Ovary (tissue), 9 donors: Measurements from ENCODE around the gene RSPH6A. TPM values are rescaled to one million over a fixed set of nuclear protein-coding genes. Genes with fewer than 3 reads are reported as not detected.

Source experiments
- DNase-seq, 5 donors: peaks; one replicate each; pipeline ENCODE4 v3.0.0-alpha.2; 2019 to 2020
- H3K27ac ChIP-seq, 2 donors: fragments of 200-600 bp; one replicate each; pipeline versions ENCODE4 v1.5.1 to v1.8.0; 2019 to 2022
- H3K27me3 ChIP-seq: fragments of 200-600 bp; one replicate; pipeline ENCODE4 v1.8.0; 2022
- H3K36me3 ChIP-seq: fragments of 200-600 bp; sonication (generic); one replicate; pipeline ENCODE4 v1.5.1; 2019
- H3K4me1 ChIP-seq: one replicate; pipeline ENCODE4 v1.8.1; 2013; ENCODE audit warnings: mild to moderate bottlenecking, moderate library complexity; ENCODE audit not compliant: insufficient read depth
- H3K4me3 ChIP-seq: fragments of 200-600 bp; sonication (generic); one replicate; pipeline ENCODE4 v1.5.1; 2017
- H3K9me3 ChIP-seq, 2 donors: fragments of 200-600 bp in 1 of 2; sonication (generic) in 1 of 2; one replicate each; pipeline versions ENCODE4 v1.5.1 to v1.8.1; 2013 to 2019; ENCODE audit warnings: mild to moderate bottlenecking in 1 of 2, moderate library complexity in 1 of 2
- CTCF ChIP-seq, 3 donors: fragments of 450-650 bp in 2 of 3; fragments of 200-600 bp in 1 of 3; IDR thresholded peaks; one replicate each; pipeline versions ENCODE4 v1.5.1 to v1.8.0; 2016 to 2022; ENCODE audit warnings: antibody characterized with exemption in 3 of 3, mild to moderate bottlenecking in 1 of 3
- EP300 ChIP-seq: sonication (generic); formaldehyde crosslinking; IDR thresholded peaks from one replicate; pipeline ENCODE4 v1.6.1; 2017; ENCODE audit warnings: antibody characterized with exemption
- POLR2A ChIP-seq: fragments of 450-650 bp; IDR thresholded peaks from one replicate; pipeline ENCODE4 v1.6.1; 2017; ENCODE audit warnings: antibody characterized with exemption, mild to moderate bottlenecking, moderate library complexity
- WGBS, 3 donors: extraction: QIAGEN DNeasy Blood & Tissue Kit in 1 of 3; methylation state at CpG; one replicate each; pipeline versions ENCODE4 v1.1.5 to v1.1.7; 2013 to 2017; 5-methylcytosine and 5-hydroxymethylcytosine counted together
- intact Hi-C, 4 donors: fragments of 100-400 bp; cut with DNase I; formaldehyde crosslinking; loops; one replicate each; pipeline versions ENCODE4 v1.11.0 to v1.15.1; 2022 to 2023
- polyA plus RNA-seq, 2 donors: library from polyadenylated mRNA; stranded (reverse); fragments of 200-250 nt in 1 of 2; fragments of 350-450 nt in 1 of 2; fragmentation: Illumina TruSeq in 1 of 2; extraction: RNeasy Lipid Tissue Mini Kit (QIAGEN cat#74804) in 1 of 2; gene quantifications; one replicate each; pipeline ENCODE4 v1.2.3, GENCODE V29; 2013 to 2014
- total RNA-seq, 7 donors: library from RNA; depleted of rRNA in 2 of 7; stranded (reverse); fragments of >200 nt in 2 of 7; fragmentation: NEBNext Ultra II Directional in 3 of 7; extraction: Animal tissue kit (Norgen Biotek cat#: 25700) in 3 of 7; gene quantifications; one replicate each; pipeline versions ENCODE4 v1.1.0 to v1.2.4, GENCODE V29; 2016 to 2023
- donor health status: DM: no; HTN: no; CAD: no; lungs with moderate emphysema.
- donor health status: DM: no; HTN: no; CAD: no.
- donor health status: Bipolar disorder and iron deficiency.
- donor health status: DM: yes; HTN: yes; CAD: no.
- donor health status: DM: no; HTN: no; CAD: no.
- donor health status: DM: yes; HTN: yes; CAD: no.

The RSPH6A gene
- total and polyA plus RNA-seq, 9 donors = 0.13 to 0.15 TPM; not detected in 7

- WGBS, 3 donors = 68 to 69% (median 69%) methylated on average over 18 to 19 of the region's 19 CpGs
- Histone ChIP-seq H3K36me3 (no peaks in the 10 kb centered on the region), H3K9me3 (no peaks in the 10 kb centered on the region), H3K27me3 (no peaks in the 10 kb centered on the region), H3K4me1 (peaks cover 5% of the 10 kb centered on the region), H3K27ac (no peak overlapping the region), H3K4me3 (no peak overlapping the region)
- intact Hi-C loops = loop anchor here in 1 of 4 donors (10.0 kb wide), 1 partner anchor 67 kb away; the partner anchor contains the start of gene IRF2BP1
- no peak for TF ChIP-seq EP300
- TF ChIP-seq CTCF (IDR thresholded peaks at IDR 0.05) = no peak
- no peak for TF ChIP-seq POLR2A
- DNase-seq = no peak
Observed at GRCh38 chr19:45817725-45818301, 2.7 kb upstream of the RSPH6A start.

DNA sequence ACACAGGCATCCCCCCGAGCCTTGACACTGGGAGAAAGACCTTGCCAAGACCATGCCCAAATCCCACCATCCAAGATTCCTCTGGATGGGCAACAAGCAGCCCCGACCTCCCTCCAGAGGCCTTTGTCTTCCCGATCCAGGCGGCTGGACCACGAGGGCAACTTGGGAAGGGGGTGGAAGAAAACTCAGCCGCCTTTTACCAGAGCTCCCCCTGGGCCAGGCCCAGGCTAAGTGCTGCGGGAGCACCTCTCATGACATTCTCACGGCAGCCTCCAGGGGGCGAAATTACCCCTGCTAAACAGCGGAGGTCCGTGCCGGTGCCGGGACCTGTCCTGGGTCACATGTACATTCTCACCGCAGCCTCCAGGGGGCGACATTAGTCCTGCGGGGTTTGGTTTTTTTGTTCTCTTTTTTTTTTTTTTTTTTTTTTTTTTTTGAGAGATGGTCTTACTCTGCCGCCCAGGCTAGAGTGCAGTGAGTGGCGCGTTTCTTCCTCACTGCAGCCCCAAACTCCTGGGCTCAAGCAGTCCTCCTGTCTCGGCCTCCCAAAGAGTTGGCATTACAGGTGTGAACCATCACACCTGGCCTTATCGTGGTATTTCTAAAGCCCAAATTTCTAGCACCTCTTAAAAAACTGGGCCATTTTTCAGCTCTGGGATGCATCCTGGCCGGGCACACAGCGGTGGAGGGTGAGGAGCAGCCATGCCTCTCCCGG lies 2.1 kb upstream of the RSPH6A start:
- Histone ChIP-seq H3K9me3 (no peaks in the 10 kb centered on the region), H3K27me3 (no peaks in the 10 kb centered on the region), H3K36me3 (no peaks in the 10 kb centered on the region), H3K4me1 (peaks cover 5% of the 10 kb centered on the region), H3K27ac (no peak overlapping the region), H3K4me3 (no peak overlapping the region)
- 18 to 25% (median 24%) methylated on average over 24 of the region's 24 CpGs for WGBS, 3 donors
- intact Hi-C loops = loop anchor here in 1 of 4 donors (10.0 kb wide), 1 partner anchor 68 kb away; the partner anchor contains the start of gene IRF2BP1
- DNase-seq = peak; percentile 90 to 96 (median 94)
- peak; percentile 90 to 98 (median 90) for TF ChIP-seq CTCF (IDR thresholded peaks at IDR 0.05)
- no peak for TF ChIP-seq EP300

DNA sequence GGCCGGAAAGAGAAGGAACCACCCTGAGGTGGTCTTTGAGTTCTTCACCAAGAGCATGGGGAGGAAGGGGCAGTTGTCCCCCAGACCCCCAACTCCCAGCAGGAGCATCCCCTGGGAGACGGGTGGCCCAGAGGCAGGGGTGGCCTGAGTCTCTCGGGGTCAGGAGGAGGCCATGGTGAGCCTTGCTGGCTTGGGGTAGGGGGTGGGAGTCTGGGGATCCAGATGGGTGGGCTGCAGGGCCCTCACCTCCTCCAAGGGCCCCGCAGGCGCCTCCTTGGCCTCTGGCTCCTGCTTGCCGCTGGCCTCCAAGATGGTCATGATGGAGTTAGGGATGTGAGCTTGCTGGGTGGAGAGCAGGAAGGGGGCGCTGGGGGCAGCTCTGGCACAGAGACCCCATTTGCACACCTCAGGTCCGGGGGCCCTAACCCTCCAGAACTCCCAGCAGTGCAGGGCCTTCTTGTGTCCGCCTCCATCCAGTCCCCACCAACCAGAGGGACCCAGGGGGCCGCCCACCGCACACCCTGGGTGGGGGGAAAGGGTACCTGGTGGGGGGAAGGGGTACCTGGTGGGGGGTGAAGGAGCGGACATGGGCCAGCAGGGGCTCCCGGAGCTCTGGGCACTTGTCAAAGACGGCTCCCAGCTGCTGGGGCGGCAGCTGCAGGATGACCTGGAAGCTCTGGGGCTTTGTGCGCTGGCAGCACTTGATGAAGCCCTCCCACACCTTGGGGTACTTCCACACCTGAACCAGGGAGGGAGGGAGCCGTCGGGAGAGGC lies 1.3 kb upstream of the RSPH6A start:
- H3K27ac ChIP-seq = no peak overlapping the region
- H3K9me3 ChIP-seq = no peaks in the 10 kb centered on the region
- intact Hi-C loops = loop anchor here in 1 of 4 donors (10.0 kb wide), 1 partner anchor 68 kb away; the partner anchor contains the start of gene IRF2BP1
- H3K27me3 ChIP-seq = no peaks in the 10 kb centered on the region
- peak in 1 of 5 donors; percentile 52 for DNase-seq
- no peak overlapping the region for H3K4me3 ChIP-seq
- no peaks in the 10 kb centered on the region for H3K36me3 ChIP-seq
- H3K4me1 ChIP-seq = peaks cover 5% of the 10 kb centered on the region
- TF ChIP-seq POLR2A (no peak), EP300 (no peak), CTCF (IDR thresholded peaks at IDR 0.05) (no peak)
- WGBS, 3 donors = 65 to 69% (median 67%) methylated on average over 15 to 18 of the region's 18 CpGs

DNA sequence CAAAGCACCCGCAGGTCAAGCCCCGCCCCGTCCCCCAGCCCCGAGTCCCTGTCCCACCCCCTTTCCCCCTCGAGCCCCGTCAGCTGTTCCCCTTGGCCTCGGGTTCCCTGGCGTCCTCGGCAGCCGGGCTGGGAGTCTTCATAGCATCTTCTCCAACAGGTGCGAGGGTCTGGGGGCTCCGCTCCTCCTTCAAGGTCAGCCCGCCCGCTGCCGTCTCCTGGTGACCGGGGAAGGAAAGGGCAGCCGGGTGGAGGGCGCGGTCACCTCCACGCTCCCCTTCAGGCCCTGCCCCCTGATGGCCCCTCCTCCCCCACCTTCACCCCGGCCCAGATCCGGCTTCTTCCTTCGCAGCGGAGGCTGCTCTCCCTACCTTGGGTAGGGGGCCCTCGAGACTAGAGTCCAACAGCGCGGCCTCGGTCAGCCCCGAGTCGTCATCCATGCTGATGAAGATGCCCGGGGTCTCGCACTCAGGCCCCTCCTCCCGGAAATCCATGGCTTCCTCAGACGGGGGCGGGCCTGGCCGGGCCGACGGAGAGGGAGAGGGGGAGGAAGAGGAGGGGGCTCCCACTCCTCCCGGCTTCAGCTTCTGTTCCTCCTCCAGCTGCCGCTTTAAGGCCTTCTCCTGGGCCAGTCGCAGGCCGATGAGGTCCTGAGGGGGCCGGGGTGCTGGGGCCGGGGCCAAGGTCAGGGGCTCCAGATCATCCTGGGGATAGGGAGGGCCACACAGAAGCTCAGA lies 541 bp upstream of the RSPH6A start:
- H3K27ac ChIP-seq = peak overlapping the region in 1 of 2 donors; percentile 8
- H3K27me3 ChIP-seq = no peaks in the 10 kb centered on the region
- H3K4me3 ChIP-seq = peak overlapping the region; percentile 22
- no peak for TF ChIP-seq POLR2A
- TF ChIP-seq EP300 = no peak
- TF ChIP-seq CTCF (IDR thresholded peaks at IDR 0.05) = no peak
- peak in 2 of 5 donors; percentile 54 to 55 for DNase-seq
- H3K4me1 ChIP-seq = peaks cover 5% of the 10 kb centered on the region
- intact Hi-C loops = loop anchor here in 1 of 4 donors (10.0 kb wide), 1 partner anchor 69 kb away; the partner anchor contains the start of gene IRF2BP1
- H3K9me3 ChIP-seq = no peaks in the 10 kb centered on the region
- H3K36me3 ChIP-seq = no peaks in the 10 kb centered on the region
- WGBS, 3 donors = 4 to 9% (median 6%) methylated on average over 33 to 44 of the region's 44 CpGs
